Motor neuron (in vitro differentiated cells): ENCODE measurements around the gene INPP4B. TPM values are rescaled to one million over a fixed set of nuclear protein-coding genes. Genes with fewer than 3 reads are reported as not detected.
A peak's percentile ranks its signal among the peaks of the same experiment; 100 is the strongest.

ENCODE experiments used
- ATAC-seq, 8 experiments: fragments of 200-7000 bp; cut with Tn5 transposase; replicated peaks in 6 of 8; 2 replicates each; pipeline ENCODE4 v1.8.0; 2021; ENCODE audit warnings: mild to moderate bottlenecking in 8 of 8, moderate library complexity in 8 of 8
- H3K27ac ChIP-seq, 2 donors: fragments of 250-450 bp; sonication (Bioruptor Pico); 2 replicates each; pipeline ENCODE4 v1.9.0; 2021; ENCODE audit warnings: antibody characterized with exemption in 2 of 2, mild to moderate bottlenecking in 2 of 2, moderate library complexity in 1 of 2
- H3K4me1 ChIP-seq, 2 donors: fragments of 250-450 bp; sonication (Bioruptor Pico); replicated peaks in 1 of 2; 2 replicates each; pipeline ENCODE4 v1.6.1; 2021; ENCODE audit warnings: antibody characterized with exemption in 2 of 2, mild to moderate bottlenecking in 2 of 2, moderate library complexity in 1 of 2
- H3K4me3 ChIP-seq, 5 donors: fragments of 250-450 bp; sonication (Bioruptor Pico); 2 replicates each; pipeline ENCODE4 v1.9.0; 2021; ENCODE audit warnings: antibody characterized with exemption in 5 of 5, mild to moderate bottlenecking in 5 of 5, moderate library complexity in 4 of 5
- WGBS, 10 experiments: fragments of 450-650 bp; shearing (Covaris generic); methylation state at CpG; one replicate each; pipeline ENCODE4 v1.0.0; 2022; 5-methylcytosine and 5-hydroxymethylcytosine counted together
- in situ Hi-C, 9 experiments: fragments of 400-800 bp; cut with MboI; loops; one replicate each; pipeline ENCODE4 v1.15.0; 2021; ENCODE audit warnings: low sequenced_read_pairs in 9 of 9, low pct_unique_long_range_greater_than_20kb in 2 of 9; ENCODE audit not compliant: unreplicated experiment in 9 of 9
- total RNA-seq, 8 experiments: library from RNA; unstranded; fragments of 300-600 nt; gene quantifications; 2 replicates each; pipeline versions ENCODE4 v1.2.3 to v1.2.4, GENCODE V29; 2022

Gene INPP4B
- total RNA-seq, 8 experiments from 2014 or later: 0.54 to 62.3 (median 3.9) TPM

GRCh38 chr4:142231787-142232186 lies 614.3 kb downstream of the INPP4B start:
- Histone ChIP-seq H3K4me3 (no peak overlapping the region), H3K27ac (no peak overlapping the region), H3K4me1 (no peaks in the 10 kb centered on the region)
- ATAC-seq: no peak
- in situ Hi-C loops: no loop called here
- WGBS, 10 experiments: 76 to 100% (median 89%) methylated on average over 1 to 2 of the region's 2 CpGs; no CpG with 5 or more reads in 1 of the 10 experiments

- no peak overlapping the region for H3K4me3 ChIP-seq
- in situ Hi-C loops: no loop called here
- 56 to 100% (median 83%) methylated on average over 1 to 3 of the region's 3 CpGs; no CpG with 5 or more reads in 1 of the 10 experiments for WGBS, 10 experiments
- H3K4me1 ChIP-seq: no peaks in the 10 kb centered on the region
- no peak for ATAC-seq
- no peak overlapping the region for H3K27ac ChIP-seq
These were observed 615.1 kb downstream of the INPP4B start for GRCh38 chr4:142230991-142231390.

GRCh38 chr4:142226014-142226413 lies 620.1 kb downstream of the INPP4B start:
- H3K4me3 ChIP-seq: no peak overlapping the region
- in situ Hi-C loops: no loop called here
- ATAC-seq: no peak

GRCh38 chr4:142222127-142222526 lies 624.0 kb downstream of the INPP4B start:
- Histone ChIP-seq H3K4me1 (no peaks in the 10 kb centered on the region), H3K4me3 (no peak overlapping the region), H3K27ac (no peak overlapping the region)
- in situ Hi-C loops: no loop called here
- ATAC-seq: peak in 3 of 8 experiments; percentile 23 to 55 (median 53)

More at GRCh38 chr4:142226014-142226413, 620.1 kb downstream of the INPP4B start:
- Histone ChIP-seq H3K27ac (no peak overlapping the region), H3K4me1 (no peaks in the 10 kb centered on the region)

- WGBS, 10 experiments: 27 to 83% (median 55%) methylated on average over 1 of the region's 1 CpG; no CpG with 5 or more reads in 2 of the 10 experiments
- ATAC-seq: peak in 1 of 8 experiments; percentile 33
- in situ Hi-C loops: no loop called here
These were observed 627.4 kb downstream of the INPP4B start for GRCh38 chr4:142218726-142219125.

GRCh38 chr4:142211444-142211843 lies 634.7 kb downstream of the INPP4B start:
- ATAC-seq: no peak
- no peaks in the 10 kb centered on the region for H3K4me1 ChIP-seq
- in situ Hi-C loops: no loop called here
- 86 to 100% (median 100%) methylated on average over 1 of the region's 1 CpG; no CpG with 5 or more reads in 5 of the 10 experiments for WGBS, 10 experiments
- no peak overlapping the region for H3K27ac ChIP-seq
- H3K4me3 ChIP-seq: no peak overlapping the region

More at GRCh38 chr4:142218726-142219125, 627.4 kb downstream of the INPP4B start:
- H3K4me1 ChIP-seq: no peaks in the 10 kb centered on the region
- H3K27ac ChIP-seq: no peak overlapping the region
- no peak overlapping the region for H3K4me3 ChIP-seq

GRCh38 chr4:142203505-142203904 lies 642.6 kb downstream of the INPP4B start:
- Histone ChIP-seq H3K4me3 (no peak overlapping the region), H3K4me1 (no peaks in the 10 kb centered on the region), H3K27ac (no peak overlapping the region)
- in situ Hi-C loops: no loop called here
- ATAC-seq: no peak

- no peak for ATAC-seq
These were observed 643.4 kb downstream of the INPP4B start for GRCh38 chr4:142202404-142203332.

GRCh38 chr4:142201041-142201440 lies 645.1 kb downstream of the INPP4B start:
- no peak for ATAC-seq
- no peak overlapping the region for H3K27ac ChIP-seq
- in situ Hi-C loops: no loop called here
- H3K4me3 ChIP-seq: no peak overlapping the region
- H3K4me1 ChIP-seq: no peaks in the 10 kb centered on the region

More at GRCh38 chr4:142202404-142203332, 643.4 kb downstream of the INPP4B start:
- no peaks in the 10 kb centered on the region for H3K4me1 ChIP-seq
- no peak overlapping the region for H3K27ac ChIP-seq
- WGBS, 10 experiments: 56 to 100% (median 79%) methylated on average over 1 to 6 of the region's 6 CpGs
- no peak overlapping the region for H3K4me3 ChIP-seq
- in situ Hi-C loops: no loop called here

GRCh38 chr4:142194905-142195304 lies 651.2 kb downstream of the INPP4B start:
- WGBS, 10 experiments: 0 to 75% (median 58%) methylated on average over 1 to 2 of the region's 2 CpGs; no CpG with 5 or more reads in 1 of the 10 experiments
- no peak overlapping the region for H3K4me3 ChIP-seq
- ATAC-seq: peak in 1 of 8 experiments; percentile 23

GRCh38 chr4:142191901-142192300 lies 654.2 kb downstream of the INPP4B start:
- WGBS, 10 experiments: 34 to 100% (median 64%) methylated on average over 1 to 3 of the region's 3 CpGs
- in situ Hi-C loops: no loop called here

More at GRCh38 chr4:142194905-142195304, 651.2 kb downstream of the INPP4B start:
- in situ Hi-C loops: no loop called here
- Histone ChIP-seq H3K4me1 (no peaks in the 10 kb centered on the region), H3K27ac (no peak overlapping the region)

GRCh38 chr4:142181021-142181420 lies 665.1 kb downstream of the INPP4B start:
- no peak overlapping the region for H3K27ac ChIP-seq
- in situ Hi-C loops: no loop called here
- no peak for ATAC-seq
- no peaks in the 10 kb centered on the region for H3K4me1 ChIP-seq
- WGBS, 10 experiments: 63 to 100% (median 89%) methylated on average over 1 to 3 of the region's 3 CpGs; no CpG with 5 or more reads in 1 of the 10 experiments
- H3K4me3 ChIP-seq: no peak overlapping the region

More at GRCh38 chr4:142191901-142192300, 654.2 kb downstream of the INPP4B start:
- Histone ChIP-seq H3K27ac (no peak overlapping the region), H3K4me1 (no peaks in the 10 kb centered on the region), H3K4me3 (no peak overlapping the region)
- no peak for ATAC-seq

GRCh38 chr4:142169216-142169615 lies 676.9 kb downstream of the INPP4B start:
- H3K27ac ChIP-seq: no peak overlapping the region
- in situ Hi-C loops: no loop called here
- no peak overlapping the region for H3K4me3 ChIP-seq
- ATAC-seq: no peak
- H3K4me1 ChIP-seq: no peaks in the 10 kb centered on the region

GRCh38 chr4:142168181-142168580 lies 677.9 kb downstream of the INPP4B start:
- no peak for ATAC-seq

More at GRCh38 chr4:142168181-142168580, 677.9 kb downstream of the INPP4B start:
- no peak overlapping the region for H3K27ac ChIP-seq
- in situ Hi-C loops: no loop called here
- WGBS, 10 experiments: 60 to 100% (median 88%) methylated on average over 1 to 2 of the region's 2 CpGs
- no peak overlapping the region for H3K4me3 ChIP-seq
- H3K4me1 ChIP-seq: no peaks in the 10 kb centered on the region
